HG03457 (cell line): ENCODE measurements around the gene CDH13.

Experiments
- ATAC-seq: cut with Tn5 transposase; IDR thresholded peaks from one replicate; pipeline ENCODE4 v1.9.1; 2021; ENCODE audit warnings: moderate number of reproducible peaks; ENCODE audit not compliant: unreplicated experiment

Gene CDH13

DNA sequence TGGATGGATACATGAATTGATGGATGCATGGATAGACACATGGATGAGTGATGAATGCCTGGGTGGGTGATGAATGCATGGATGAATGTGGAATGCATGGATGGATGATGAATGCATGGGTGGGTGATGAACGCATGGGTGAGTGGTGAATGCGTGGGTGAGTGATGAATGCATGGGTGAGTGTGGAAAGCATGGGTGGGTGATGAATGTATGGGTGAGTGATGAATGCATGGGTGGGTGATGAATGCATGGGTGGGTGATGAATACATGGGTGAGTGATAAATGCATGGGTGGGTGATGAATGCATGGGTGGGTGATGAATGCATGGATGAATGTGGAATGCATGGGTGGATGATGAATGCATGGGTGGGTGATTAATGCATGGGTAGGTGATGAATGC is 1097.1 kb downstream of the CDH13 start:
- ATAC-seq: no peak

DNA sequence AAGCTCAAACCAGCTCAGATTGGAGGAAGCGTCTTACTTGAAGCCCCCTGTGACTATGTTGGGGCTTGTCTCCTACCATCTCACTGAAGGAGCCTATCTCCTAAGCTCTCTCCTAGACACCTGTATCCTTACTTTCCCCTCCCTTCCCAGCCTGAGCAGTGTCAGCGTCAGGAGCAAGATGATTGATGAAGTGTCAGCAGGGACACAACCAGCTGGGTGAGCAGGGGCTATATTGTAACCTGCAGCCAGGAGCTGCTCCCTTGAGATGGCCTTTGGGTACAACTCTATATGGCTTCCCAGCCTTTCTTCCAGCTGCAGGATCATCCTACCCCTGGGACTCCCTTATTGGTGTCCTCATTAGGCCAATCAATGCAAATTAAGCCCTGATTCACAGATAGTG is 1097.8 kb downstream of the CDH13 start:
- ATAC-seq: no peak

DNA sequence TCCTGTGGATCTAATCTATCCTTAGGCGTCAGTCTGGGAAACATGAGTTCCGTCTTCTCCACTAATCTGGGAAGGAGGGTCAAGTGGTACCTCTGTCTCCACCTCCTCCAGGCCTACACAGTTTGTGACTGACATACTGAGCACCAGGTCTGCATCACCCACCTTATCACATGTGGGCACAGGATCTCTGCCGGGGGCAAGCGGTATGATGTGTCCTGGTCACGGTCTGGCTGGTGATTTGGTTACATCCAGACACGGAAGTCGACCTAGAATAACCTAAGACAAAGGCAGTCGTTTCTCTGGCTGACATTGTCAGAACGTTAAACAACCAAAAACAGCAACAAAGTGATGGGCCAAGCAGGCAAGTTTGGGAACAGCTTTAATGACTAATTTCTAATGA is 1098.5 kb downstream of the CDH13 start:
- ATAC-seq: no peak

DNA sequence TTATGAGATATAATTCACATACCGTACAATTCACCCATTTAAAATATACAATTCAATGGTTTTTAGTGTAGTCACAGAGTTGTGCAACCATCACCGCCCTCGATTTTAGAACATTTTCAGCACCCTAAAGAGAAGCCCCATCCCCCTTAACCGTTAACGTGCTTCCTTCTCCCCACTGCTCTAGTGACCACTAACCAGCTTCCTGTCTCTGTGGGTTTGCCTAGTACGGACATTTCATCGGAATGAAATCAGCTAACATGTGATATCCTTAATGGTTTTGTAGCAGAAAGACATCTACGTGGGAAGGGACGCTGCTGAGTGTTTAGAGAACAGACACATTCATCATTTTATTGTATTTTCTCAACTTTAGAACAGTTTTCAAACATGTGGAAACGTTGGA is 1100.2 kb downstream of the CDH13 start:
- ATAC-seq: no peak

DNA sequence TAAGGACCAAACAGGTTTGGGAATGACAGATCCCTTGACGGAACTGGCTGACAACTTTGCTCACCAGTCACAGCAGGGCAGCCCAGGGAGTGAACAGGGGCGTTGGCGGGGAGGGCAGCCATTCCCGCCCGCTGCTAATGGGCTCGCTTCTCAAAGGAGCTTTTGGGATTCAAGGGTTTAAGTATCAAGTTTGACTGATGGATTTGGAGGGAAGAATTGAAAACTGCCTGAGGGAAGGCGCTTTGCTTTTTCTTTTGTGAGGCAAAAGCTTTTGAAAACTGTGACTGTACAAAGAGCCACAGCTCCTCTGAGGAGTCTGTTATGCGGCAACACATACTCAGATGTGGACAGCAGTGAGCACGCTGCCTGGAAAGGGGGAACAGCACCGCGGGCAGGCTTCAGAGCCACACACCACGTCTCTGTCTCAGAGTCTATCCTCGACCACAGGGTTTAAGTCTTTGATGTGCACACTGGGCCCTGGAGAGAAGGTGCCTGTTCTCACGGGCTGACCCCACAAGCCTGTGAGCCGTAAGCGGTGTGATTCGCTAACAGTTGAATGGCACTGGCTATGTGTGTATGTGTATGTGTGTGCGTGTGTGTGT is 1101.1 kb downstream of the CDH13 start:
- ATAC-seq: no peak

DNA sequence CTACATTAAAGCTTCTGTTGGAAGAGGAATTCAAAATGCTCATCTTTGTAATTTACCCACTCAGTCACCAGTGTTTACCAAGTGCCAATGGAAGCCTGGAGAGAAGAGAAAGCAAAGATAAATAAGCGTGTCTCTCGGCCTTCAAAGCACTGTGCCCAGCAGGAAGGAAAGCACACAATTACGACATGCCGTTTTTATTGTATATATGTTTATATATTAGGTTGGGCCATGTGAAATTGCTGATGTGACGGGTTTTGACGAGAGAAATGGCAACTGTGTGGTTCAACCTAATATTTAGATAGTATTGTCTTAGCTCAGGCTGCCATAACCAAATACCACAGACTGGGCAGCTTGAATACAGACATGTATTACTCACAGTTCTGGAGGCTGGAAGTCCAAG is 1101.7 kb downstream of the CDH13 start:
- ATAC-seq: no peak

DNA sequence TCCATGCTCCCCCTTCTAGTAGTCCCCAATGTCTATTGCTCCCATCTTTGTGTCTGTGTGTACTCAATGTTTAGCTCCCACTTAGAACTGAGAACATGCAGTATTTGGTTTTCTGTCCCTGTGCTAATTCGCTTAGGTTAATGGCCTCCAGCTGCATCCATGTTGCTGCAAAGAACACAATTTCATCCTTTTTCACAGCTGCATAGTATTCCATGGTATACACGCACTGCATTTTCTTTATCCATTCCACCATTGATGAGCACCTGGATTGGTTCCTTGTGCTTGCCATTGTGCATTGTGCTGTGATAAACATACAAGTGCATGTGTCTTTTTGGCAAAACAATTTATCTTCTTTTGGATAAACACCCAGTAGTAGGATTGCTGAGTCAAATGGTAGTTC is 1104.0 kb downstream of the CDH13 start:
- ATAC-seq: no peak

DNA sequence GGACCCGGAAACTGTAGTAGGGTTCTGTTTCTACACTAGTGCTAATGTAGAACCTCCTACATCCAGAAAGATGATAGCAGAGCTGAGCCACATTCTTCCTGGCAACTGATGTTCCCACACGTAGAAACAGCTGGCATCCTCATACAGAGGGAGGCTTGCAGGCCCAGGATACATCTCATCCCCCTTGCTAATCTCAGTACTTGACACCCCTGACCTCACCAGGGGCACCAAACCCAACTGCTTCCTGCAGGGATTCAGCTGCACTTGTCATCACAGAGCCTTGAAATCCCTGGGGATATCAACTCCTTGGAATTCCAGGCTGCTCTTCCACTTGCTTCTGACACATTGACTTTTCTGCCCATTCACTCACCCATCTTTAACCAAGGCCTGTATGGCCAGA is 1105.8 kb downstream of the CDH13 start:
- no peak for ATAC-seq

DNA sequence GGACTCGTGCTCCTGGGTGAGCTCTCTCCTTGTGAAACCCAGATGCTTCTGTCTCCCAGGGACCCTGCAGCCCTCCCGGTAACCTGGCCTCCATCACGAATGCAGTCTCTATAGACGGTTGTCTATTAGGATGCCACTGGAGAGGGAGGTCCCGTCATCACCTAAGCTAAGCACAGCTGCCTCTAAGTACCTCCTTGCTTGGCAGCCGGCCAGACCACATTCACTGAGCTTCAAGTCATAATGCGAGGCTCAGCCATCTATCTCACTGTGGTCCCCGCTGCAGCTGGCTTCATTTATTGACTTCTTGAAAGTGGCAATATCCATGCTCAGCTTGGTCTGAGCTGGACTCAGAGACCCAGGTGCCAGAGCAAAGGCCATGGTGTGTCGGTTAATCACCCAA is 1106.5 kb downstream of the CDH13 start:
- no peak for ATAC-seq

DNA sequence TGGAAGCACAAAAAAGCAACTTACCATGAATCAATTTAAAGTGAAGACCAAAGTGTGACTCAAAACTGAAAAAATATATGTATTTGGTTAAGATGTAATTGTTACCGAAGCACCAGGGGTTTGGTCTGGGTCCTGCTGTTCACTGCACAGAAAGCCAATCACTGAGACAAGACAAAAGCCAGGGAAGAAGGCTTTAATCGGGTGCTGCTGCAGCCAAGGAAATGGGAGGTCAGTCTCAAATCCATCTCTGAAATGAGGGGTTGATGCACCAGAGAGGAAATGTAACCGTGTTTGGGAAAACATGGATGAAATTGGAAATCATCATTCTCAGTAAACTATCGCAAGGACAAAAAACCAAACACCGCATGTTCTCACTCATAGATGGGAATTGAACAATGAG is 1107.4 kb downstream of the CDH13 start:
- no peak for ATAC-seq

DNA sequence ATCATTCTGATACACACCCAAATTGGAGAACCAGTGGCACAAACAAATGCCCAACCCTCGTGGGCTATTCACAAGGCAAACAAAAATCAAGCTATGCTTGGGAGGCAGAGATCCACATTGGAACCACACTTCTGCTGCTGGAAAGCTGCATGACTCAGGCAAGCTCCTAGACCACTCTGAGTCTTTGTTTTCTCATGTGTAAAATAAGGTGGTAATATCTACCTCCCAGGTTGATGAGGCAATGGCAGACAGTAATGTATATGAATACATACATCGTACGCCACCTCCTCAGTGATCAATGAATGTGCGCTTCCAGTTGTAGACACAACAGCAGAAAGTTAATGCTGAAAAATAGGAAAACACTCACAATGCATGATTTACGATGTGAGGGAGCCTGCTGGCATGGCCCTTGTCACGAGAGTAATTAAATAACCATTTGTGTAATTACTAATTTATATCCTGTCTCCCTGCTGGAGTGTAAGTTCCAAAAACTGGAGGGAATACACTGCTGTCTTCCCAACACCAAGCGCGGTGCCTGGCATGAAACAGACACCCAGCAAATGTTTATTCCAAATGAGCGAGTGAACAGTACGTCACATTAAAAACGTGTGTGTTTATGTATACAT is 1111.1 kb downstream of the CDH13 start:
- no peak for ATAC-seq

DNA sequence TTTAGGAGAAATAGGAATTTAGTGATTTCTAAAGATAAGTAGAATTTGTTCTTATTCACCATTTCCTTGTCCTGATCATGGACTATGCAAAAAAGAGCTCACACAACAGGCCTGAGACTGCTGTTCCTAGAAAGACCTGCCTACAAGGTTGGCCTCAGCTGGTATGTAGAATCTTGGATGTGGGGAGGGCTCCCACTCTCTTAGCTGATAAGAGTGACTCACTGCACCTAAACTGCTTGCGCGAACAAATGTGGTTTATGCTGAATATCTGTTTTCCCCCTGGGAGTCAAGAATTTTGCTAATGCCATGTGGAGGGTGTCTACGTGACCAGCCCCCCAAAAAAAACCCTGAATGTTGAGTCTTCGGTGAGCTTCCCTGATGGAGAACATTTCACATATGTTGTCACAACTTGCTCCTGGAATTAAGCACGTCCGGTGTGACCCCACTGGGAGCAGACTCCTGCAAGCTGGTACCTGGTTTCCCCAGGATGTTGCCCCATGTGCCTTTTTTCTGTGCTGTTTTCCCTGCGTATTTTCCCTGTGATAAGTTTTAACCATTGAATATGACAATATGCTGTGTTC is 1112.2 kb downstream of the CDH13 start:
- no peak for ATAC-seq

DNA sequence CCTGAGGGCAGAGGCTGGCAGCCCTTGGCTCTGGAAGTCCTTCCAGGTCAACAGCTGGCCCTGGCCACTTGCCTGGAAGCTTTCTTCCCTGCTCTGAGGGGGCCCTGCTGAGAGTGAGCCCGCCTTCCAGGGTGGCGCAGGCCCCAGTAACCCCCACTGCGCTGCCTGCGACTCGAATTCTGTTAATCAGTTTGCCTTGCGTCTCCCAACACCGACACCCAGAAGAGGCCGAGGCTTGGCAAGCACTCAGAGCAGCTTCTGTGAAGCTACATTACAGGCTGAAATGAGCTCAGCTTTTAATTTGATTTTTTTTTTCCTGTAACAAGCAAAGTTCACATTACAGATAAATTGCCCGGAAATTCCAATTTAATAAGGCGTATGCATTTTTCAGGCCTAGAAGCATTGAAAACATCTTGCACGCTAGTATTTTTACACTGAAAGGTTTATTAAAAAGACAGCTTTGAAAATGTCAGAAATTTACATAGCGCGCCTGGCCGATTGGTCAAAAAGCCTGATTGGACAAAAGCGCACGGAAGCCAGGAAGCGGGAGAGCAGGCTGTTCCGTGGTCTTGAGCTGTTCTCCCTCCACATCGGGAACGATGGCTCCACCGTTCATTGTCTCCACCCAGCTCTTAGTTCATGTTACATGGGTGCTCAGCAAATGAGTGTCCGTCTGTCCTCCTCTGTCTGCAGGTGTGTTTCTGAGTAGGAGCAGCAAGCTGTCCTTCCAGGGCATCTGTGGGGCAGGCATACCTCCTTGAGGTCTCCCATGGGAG is 1115.5 kb downstream of the CDH13 start:
- ATAC-seq: no peak

DNA sequence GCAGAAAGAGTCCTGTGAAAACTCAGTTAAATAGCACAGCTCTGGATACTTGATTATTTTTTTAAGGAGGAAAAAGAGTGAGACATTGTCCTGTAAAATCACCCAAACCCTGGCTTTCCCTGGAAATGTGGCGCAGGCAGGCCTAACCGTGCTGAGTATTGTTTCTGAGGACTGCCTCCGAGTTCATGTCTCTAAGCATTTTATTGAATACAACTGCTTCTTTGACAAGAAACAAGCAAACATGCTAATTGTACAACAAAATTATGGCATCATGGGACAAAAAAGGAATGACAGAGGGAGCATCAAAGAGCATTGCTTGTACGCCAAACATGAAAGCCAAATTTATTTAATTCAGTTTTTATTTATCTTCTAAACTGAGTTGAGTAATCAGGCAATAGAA is 1116.5 kb downstream of the CDH13 start:
- no peak for ATAC-seq

DNA sequence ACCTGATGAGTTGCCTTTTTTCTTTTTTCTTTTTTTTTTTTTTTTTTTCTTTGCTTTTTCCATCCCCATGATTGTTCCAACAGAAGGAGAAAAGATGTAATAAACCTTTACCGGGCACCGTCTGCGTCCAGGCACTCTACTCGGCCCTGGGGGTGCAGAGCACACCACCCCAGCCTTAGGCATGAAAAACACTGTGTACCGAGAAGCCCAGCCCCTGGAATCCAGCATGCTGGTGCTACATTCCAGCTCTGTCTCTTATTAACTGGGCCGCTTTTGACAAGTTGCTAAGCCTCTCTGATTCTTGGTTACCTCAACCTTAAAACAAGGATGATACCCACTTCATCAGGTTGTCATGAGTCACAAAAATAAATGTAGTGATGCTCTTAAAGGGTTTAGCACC is 1117.0 kb downstream of the CDH13 start:
- no peak for ATAC-seq

DNA sequence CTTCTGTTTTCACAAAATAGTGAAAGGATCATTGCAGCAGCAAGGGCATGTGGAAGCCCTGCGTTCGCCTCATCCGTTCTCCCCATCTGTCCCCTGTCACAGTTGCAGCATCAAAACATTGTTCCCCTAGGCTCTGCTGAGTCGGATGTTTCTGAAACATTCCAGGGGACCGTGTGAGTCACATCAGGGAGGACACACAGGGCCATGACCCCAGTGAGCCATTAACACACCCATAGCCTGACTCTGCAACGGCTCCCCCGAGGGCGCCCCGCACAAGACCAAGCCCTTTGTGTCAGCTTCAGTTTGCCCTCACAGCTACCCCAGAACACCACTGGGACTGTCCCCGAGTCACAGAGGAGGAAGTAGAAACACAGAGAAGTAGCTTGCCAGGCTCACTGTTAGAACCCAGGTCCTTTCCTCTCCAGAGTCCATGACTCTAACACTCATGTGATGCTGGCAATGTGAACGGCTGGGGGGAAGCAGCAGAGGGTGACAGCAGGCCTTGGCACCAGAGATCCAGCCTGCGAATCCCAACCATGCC is 1117.7 kb downstream of the CDH13 start:
- no peak for ATAC-seq

DNA sequence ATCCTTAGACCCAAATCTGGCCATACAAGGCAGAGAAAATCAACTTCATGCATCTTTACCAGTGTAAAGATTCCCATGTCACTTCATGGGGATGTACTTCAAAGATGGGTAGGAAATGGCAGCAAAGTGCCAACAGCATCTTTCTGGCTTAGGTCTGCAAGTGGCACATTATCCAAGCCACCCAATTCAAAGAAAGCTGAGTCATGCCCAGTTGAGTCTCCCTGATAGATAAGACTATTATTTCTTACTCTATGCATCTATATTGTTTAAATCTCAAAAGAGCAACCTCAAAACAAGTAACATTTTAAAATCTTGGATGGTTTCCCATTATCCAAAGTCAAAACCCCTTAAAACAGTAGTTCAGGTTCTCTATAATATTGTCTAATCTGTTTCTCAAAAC is 1119.8 kb downstream of the CDH13 start:
- ATAC-seq: no peak

DNA sequence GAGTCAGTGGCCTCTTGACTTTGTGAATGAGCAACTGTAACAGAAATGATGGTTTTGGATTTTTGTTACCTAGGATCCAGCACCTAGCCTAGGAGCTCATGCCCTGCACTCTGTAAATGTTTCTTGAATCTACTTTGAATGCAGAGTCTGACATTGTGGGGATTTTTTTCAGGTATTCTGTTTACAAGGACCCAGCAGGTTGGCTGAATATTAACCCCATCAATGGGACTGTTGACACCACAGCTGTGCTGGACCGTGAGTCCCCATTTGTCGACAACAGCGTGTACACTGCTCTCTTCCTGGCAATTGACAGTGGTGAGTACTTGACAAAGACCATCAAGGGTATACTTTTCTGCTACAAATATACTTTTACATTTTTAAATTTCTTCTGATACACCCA is 1121.2 kb downstream of the CDH13 start:
- no peak for ATAC-seq

DNA sequence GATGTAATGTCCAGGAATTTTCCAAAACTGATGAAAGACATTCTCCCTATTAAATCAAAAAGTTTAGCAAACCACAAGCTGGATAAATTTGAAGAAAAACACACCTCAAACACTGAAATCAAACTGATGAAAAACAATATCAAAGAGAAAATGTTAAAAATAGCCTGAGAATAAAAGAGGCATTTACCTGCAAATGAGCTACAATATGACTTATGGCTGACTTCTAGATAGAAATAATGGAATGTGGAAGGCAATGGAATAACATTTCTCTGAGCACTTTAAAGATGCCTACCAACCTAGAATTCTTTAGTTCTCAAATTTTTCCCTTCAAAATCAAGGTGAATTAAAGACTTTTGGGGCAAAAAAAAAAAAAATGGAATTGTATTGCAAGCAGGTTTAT is 1128.6 kb downstream of the CDH13 start:
- ATAC-seq: no peak

DNA sequence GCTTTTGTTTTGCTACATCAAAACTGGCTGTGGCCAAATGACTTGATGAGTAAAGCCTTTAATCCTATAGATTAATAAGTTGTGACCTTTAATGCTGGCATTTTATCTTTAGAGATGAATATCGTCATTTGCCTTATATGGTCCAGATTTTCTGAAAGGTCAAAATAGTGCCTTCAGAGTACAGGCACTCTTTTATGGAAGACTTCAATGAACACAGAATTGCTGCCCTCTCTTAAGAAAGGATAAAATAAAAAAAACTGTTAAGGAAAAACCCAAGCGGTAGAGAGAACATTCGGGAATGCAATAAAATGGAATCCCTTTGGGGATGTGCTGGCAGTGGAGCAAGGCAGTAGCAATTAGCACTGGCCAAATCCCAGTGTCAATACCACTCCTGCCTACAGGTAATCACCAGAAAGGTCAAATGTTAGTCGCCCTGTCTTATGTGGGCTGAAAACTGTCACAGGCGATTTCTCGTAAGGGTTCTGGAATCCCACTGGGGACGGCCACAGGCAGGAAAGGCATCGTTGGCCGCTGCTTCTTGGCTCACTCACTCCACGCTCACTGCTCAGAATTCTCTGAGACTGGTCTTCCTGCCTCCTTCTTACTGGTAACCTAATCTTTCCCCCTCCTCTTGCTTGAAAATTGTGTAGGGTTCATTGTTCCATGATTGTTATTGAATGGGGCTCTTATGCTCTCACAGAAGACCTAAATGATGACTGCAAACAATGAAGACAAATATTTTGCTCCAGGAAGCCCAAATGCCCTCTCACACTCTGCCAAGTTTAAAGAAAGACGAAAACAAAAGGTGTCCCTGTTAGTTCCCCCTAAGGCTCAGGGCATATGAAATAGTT is 1135.6 kb downstream of the CDH13 start:
- no peak for ATAC-seq

DNA sequence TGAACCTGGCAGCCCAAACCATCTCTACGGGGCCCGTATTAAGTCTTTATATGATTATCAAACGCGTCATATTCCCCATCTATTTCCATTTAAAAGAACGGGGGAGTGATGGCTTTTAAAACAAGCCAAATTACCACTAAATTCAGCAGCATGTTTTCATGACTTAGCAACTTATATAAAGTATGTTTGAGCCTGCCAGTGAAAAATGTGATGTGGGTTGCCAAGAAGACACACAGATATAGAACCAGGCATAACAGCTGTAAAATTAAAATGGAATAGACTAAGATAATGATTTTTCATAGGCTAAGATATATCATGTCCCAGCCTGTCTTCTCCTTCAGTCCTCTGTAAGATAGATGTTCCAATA is 1136.2 kb downstream of the CDH13 start:
- ATAC-seq: no peak
